Stomach (tissue), 4 donors: ENCODE data around the gene TSPAN14.

Experiments used
- EP300 ChIP-seq: sonication (generic); formaldehyde crosslinking; IDR thresholded peaks from one replicate; pipeline ENCODE4 v1.6.1; 2017; ENCODE audit warnings: antibody characterized with exemption
- POLR2AphosphoS5 ChIP-seq, 3 donors: sonication (generic); formaldehyde crosslinking; IDR thresholded peaks; one replicate each; pipeline ENCODE4 v1.6.1; 2016; ENCODE audit warnings: antibody characterized with exemption in 3 of 3
- TF ChIP-seq, protein P1 (sequence below), 7 experiments: fragments of 450-650 bp in 4 of 7; fragments of 200-600 bp in 3 of 7; sonication (generic) in 3 of 7; IDR thresholded peaks; one replicate each; pipeline ENCODE4 v1.5.1; 2016 to 2019; ENCODE audit warnings: antibody characterized with exemption in 7 of 7, control low read depth in 2 of 7, mild to moderate bottlenecking in 1 of 7

GRCh38 chr10:80579181-80579763 lies 125.2 kb downstream of the TSPAN14 start:
- TF ChIP-seq, protein P1, sequence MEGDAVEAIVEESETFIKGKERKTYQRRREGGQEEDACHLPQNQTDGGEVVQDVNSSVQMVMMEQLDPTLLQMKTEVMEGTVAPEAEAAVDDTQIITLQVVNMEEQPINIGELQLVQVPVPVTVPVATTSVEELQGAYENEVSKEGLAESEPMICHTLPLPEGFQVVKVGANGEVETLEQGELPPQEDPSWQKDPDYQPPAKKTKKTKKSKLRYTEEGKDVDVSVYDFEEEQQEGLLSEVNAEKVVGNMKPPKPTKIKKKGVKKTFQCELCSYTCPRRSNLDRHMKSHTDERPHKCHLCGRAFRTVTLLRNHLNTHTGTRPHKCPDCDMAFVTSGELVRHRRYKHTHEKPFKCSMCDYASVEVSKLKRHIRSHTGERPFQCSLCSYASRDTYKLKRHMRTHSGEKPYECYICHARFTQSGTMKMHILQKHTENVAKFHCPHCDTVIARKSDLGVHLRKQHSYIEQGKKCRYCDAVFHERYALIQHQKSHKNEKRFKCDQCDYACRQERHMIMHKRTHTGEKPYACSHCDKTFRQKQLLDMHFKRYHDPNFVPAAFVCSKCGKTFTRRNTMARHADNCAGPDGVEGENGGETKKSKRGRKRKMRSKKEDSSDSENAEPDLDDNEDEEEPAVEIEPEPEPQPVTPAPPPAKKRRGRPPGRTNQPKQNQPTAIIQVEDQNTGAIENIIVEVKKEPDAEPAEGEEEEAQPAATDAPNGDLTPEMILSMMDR (IDR thresholded peaks at IDR 0.05) = no peak
- TF ChIP-seq POLR2AphosphoS5 (IDR thresholded peaks at IDR 0.05) (no peak), EP300 (no peak)
